Body of pancreas (tissue), 4 donors: ENCODE measurements around the gene SPOCD1. TPM values are rescaled to one million over a fixed set of nuclear protein-coding genes. Genes with fewer than 3 reads are reported as not detected.

ENCODE experiments used
- ATAC-seq: fragments of 150-250 bp; one replicate; pipeline ENCODE4 v1.9.1; 2016
- DNase-seq, 4 donors: peaks; one replicate each; pipeline ENCODE4 v3.0.0-alpha.2; 2019
- H3K27ac ChIP-seq, 4 donors: fragments of 200-600 bp; sonication (generic); 1 replicate in 3 of 4; 2 replicates in 1 of 4; pipeline versions ENCODE4 v1.5.1 to v1.6.1; 2016 to 2019; ENCODE audit warnings: mild to moderate bottlenecking in 1 of 4, mixed read lengths in 1 of 4, moderate library complexity in 1 of 4
- H3K27me3 ChIP-seq, 2 donors: fragments of 200-600 bp; sonication (generic); one replicate each; pipeline ENCODE4 v1.6.0; 2016; ENCODE audit warnings: mild to moderate bottlenecking in 1 of 2
- H3K36me3 ChIP-seq, 2 donors: fragments of 200-600 bp; sonication (generic); replicated peaks in 1 of 2; 2 replicates each; pipeline ENCODE4 v1.5.1; 2016; ENCODE audit warnings: low read depth in 2 of 2; ENCODE audit not compliant: insufficient read depth in 1 of 2
- H3K4me1 ChIP-seq: fragments of 200-600 bp; sonication (generic); one replicate; pipeline ENCODE4 v1.6.0; 2016
- H3K4me3 ChIP-seq, 2 donors: fragments of 200-600 bp; sonication (generic); 1 replicate in 1 of 2; 2 replicates in 1 of 2; pipeline ENCODE4 v1.5.1; 2016 to 2019
- H3K9me3 ChIP-seq, 3 donors: fragments of 200-600 bp; sonication (generic); 1 replicate in 2 of 3; 2 replicates in 1 of 3; pipeline ENCODE4 v1.5.1; 2016
- POLR2A ChIP-seq, 3 donors: fragments of 450-650 bp; IDR thresholded peaks; one replicate each; pipeline ENCODE4 v1.6.1; 2016; ENCODE audit warnings: antibody characterized with exemption in 3 of 3, mild to moderate bottlenecking in 2 of 3
- WGBS, 2 donors: methylation state at CpG; one replicate each; pipeline ENCODE4 v1.1.5; 2017; 5-methylcytosine and 5-hydroxymethylcytosine counted together
- intact Hi-C: fragments of 100-400 bp; cut with DNase I; formaldehyde crosslinking; loops from one replicate; pipeline ENCODE4 v1.15.1; 2023
- total RNA-seq, 2 donors: library from RNA; depleted of rRNA; stranded (reverse); fragments of >200 nt; gene quantifications; one replicate each; pipeline ENCODE4 v1.1.0, GENCODE V29; 2016
- TF ChIP-seq, protein P1 (sequence below), 7 experiments: fragments of 450-650 bp in 4 of 7; fragments of 200-600 bp in 3 of 7; sonication (generic) in 3 of 7; IDR thresholded peaks; one replicate each; pipeline ENCODE4 v1.5.1; 2016 to 2019; ENCODE audit warnings: antibody characterized with exemption in 7 of 7

SPOCD1 gene
- total RNA-seq, 2 donors from 2014 or later, result 0.26 TPM; not detected in 1

- Histone ChIP-seq H3K4me1 (peaks cover 4% of the 10 kb centered on the region), H3K27me3 (no peaks in the 10 kb centered on the region), H3K27ac (no peak overlapping the region), H3K36me3 (no peaks in the 10 kb centered on the region), H3K4me3 (no peak overlapping the region), H3K9me3 (no peaks in the 10 kb centered on the region)
- intact Hi-C loops, result no loop called here
- ATAC-seq (no peak), DNase-seq (no peak)
- 93 to 97% methylated on average over 2 to 7 of the region's 7 CpGs for WGBS, 2 donors
- TF ChIP-seq, protein P1, sequence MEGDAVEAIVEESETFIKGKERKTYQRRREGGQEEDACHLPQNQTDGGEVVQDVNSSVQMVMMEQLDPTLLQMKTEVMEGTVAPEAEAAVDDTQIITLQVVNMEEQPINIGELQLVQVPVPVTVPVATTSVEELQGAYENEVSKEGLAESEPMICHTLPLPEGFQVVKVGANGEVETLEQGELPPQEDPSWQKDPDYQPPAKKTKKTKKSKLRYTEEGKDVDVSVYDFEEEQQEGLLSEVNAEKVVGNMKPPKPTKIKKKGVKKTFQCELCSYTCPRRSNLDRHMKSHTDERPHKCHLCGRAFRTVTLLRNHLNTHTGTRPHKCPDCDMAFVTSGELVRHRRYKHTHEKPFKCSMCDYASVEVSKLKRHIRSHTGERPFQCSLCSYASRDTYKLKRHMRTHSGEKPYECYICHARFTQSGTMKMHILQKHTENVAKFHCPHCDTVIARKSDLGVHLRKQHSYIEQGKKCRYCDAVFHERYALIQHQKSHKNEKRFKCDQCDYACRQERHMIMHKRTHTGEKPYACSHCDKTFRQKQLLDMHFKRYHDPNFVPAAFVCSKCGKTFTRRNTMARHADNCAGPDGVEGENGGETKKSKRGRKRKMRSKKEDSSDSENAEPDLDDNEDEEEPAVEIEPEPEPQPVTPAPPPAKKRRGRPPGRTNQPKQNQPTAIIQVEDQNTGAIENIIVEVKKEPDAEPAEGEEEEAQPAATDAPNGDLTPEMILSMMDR (IDR thresholded peaks at IDR 0.05), result no peak
- TF ChIP-seq POLR2A (IDR thresholded peaks at IDR 0.05), result no peak
Observed at GRCh38 chr1:31815307-31815645, 546 bp downstream of the SPOCD1 start.

- intact Hi-C loops, result no loop called here
- no peak for DNase-seq
- no peaks in the 10 kb centered on the region for H3K9me3 ChIP-seq
- H3K27me3 ChIP-seq, result no peaks in the 10 kb centered on the region
- no peak overlapping the region for H3K27ac ChIP-seq
- TF ChIP-seq, protein P1 (IDR thresholded peaks at IDR 0.05), result no peak
- no peak for TF ChIP-seq POLR2A (IDR thresholded peaks at IDR 0.05)
- no peak for ATAC-seq
- peaks cover 4% of the 10 kb centered on the region for H3K4me1 ChIP-seq
- H3K36me3 ChIP-seq, result no peaks in the 10 kb centered on the region
- no peak overlapping the region for H3K4me3 ChIP-seq
- 78 to 90% methylated on average over 3 to 6 of the region's 10 CpGs for WGBS, 2 donors
Observed at GRCh38 chr1:31814631-31815306, 1.1 kb downstream of the SPOCD1 start.

GRCh38 chr1:31814041-31814511, 1.7 kb downstream of the SPOCD1 start:
- intact Hi-C loops, result no loop called here
- H3K27ac ChIP-seq, result no peak overlapping the region
- TF ChIP-seq, protein P1 (IDR thresholded peaks at IDR 0.05), result no peak
- TF ChIP-seq POLR2A (IDR thresholded peaks at IDR 0.05), result no peak
- DNase-seq (no peak), ATAC-seq (no peak)
- peaks cover 4% of the 10 kb centered on the region for H3K4me1 ChIP-seq
- H3K9me3 ChIP-seq, result no peaks in the 10 kb centered on the region
- no peaks in the 10 kb centered on the region for H3K36me3 ChIP-seq
- H3K27me3 ChIP-seq, result no peaks in the 10 kb centered on the region
- H3K4me3 ChIP-seq, result no peak overlapping the region
- 71 to 82% methylated on average over 4 to 11 of the region's 11 CpGs for WGBS, 2 donors

- ATAC-seq (no peak), DNase-seq (no peak)
- Histone ChIP-seq H3K36me3 (no peaks in the 10 kb centered on the region), H3K27ac (no peak overlapping the region), H3K27me3 (no peaks in the 10 kb centered on the region), H3K4me3 (no peak overlapping the region), H3K9me3 (no peaks in the 10 kb centered on the region), H3K4me1 (peaks cover 4% of the 10 kb centered on the region)
- TF ChIP-seq, protein P1 (IDR thresholded peaks at IDR 0.05), result no peak
- TF ChIP-seq POLR2A (IDR thresholded peaks at IDR 0.05), result no peak
- intact Hi-C loops, result no loop called here
- 62 to 77% methylated on average over 9 of the region's 9 CpGs for WGBS, 2 donors
Observed at GRCh38 chr1:31812158-31812829, 3.5 kb downstream of the SPOCD1 start.
